ENCODE results near the gene SCUBE3.

DNA sequence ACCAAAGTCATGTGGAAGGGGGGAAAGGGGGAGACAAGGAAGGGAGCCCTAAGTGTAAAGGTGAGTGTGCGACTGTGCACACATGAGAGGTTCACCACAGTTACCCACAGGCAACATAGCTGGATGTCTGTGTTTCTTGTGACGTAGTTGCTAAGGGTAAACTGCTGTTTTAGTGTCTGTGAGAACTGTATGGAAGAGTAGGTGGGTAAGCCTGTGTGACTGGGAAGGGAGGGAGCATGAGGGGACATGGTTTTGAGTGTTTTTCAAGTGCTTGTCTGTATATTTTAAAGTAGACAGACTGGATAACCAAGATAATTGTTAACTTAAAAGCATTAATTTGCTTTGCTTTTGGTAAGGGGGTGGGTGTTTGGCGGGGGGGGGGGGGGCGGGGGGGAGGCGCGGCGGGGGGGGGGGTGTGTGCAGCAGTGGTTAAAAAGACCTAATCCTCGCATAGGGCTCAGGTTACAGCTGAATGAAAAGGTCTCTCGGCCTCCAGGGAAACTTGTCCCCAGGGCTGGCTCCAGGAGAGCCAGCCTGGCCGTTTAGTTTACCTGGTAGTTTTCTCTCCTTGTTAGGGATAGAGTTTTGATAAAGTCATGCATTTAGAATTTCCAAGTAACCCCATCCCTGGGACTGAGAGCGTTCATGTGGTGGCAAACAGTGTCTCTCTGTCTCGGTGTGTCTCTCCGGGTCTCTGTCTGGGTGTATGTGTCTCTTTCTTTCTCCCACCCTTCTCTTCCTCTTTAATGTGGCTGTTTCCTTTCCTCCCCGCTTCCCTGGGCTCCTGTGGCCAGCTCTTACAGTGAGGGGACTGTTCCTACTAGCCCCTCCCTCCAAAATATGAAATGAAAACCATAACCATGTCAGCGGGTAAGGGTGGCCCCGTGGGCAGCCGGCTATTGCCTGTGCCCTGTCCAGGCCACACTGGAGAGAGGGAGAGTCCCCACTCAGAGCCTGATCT lies 3.4 kb downstream of the SCUBE3 start:
- TF ChIP-seq POLR2A (IDR thresholded peaks at IDR 0.05; ENCODE audit: low read length) (no peak), GATA1 (IDR thresholded peaks at IDR 0.05; ENCODE audit: low read depth, low read length) (no peak)
